ENCODE data around the gene RAX2. TPM values are rescaled to one million over a fixed set of nuclear protein-coding genes. Genes with fewer than 3 reads are reported as not detected.

The RAX2 gene
- total RNA-seq, 1 experiment from 2014 or later, result not detected

- no TSS peak for BruUV-seq (replicated peaks)
- Histone ChIP-seq H3K27me3 (ENCODE audit: insufficient read depth, low read length) (no peaks in the 10 kb centered on the region), H2AFZ (ENCODE audit: low read depth, low read length, poor library complexity, severe bottlenecking) (no peak overlapping the region), H3K4me2 (ENCODE audit: low read length) (no peak overlapping the region), H3K27ac (ENCODE audit: low read depth, low read length) (no peak overlapping the region), H3K4me1 (ENCODE audit: control insufficient read depth in 1 of 2, insufficient read depth in 2 of 2, low read length in 2 of 2) (no peaks in the 10 kb centered on the region), H3K9me2 (ENCODE audit: insufficient read depth) (no peaks in the 10 kb centered on the region), H3K9me3 (ENCODE audit: control insufficient read depth in 1 of 2, insufficient read depth in 1 of 2, low read depth in 1 of 2, low read length in 2 of 2) (0 out of 4 replicates have a peak, but pooled peaks cover 0 to 2% of the 10 kb centered on the region in 2 experiments), H3K4me3 (replicated peaks in 1 of 2; ENCODE audit: low read depth in 1 of 2, low read length in 2 of 2) (no peak overlapping the region), H3K79me2 (ENCODE audit: insufficient read depth, low read length) (no peaks in the 10 kb centered on the region), H3K36me3 (ENCODE audit: control insufficient read depth in 1 of 2, insufficient read depth in 2 of 2, low read length in 2 of 2) (no peaks in the 10 kb centered on the region), H4K20me1 (ENCODE audit: insufficient read depth) (no peaks in the 10 kb centered on the region), H3K9ac (ENCODE audit: low read length) (no peak overlapping the region)
- POLR2A ChIA-PET, result no interaction called here
- CTCF ChIA-PET, result no interaction called here
- TF ChIP-seq ZFX (IDR thresholded peaks at IDR 0.05), result no peak
- TF ChIP-seq JUND (IDR thresholded peaks at IDR 0.05), result no peak
- no peak for TF ChIP-seq CBX3 (IDR thresholded peaks at IDR 0.05; ENCODE audit: low read depth)
- no peak for TF ChIP-seq EZH2 (IDR thresholded peaks at IDR 0.05)
- no peak for TF ChIP-seq YY1 (IDR thresholded peaks at IDR 0.05; ENCODE audit: extremely low read depth, insufficient replicate concordance, low read depth, low read length)
- TF ChIP-seq RAD21 (IDR thresholded peaks at IDR 0.05; ENCODE audit: low read depth), result no peak
- TF ChIP-seq EGR1 (IDR thresholded peaks at IDR 0.05; ENCODE audit: low read depth), result no peak
- no peak for TF ChIP-seq ZBTB33 (IDR thresholded peaks at IDR 0.05; ENCODE audit: extremely low read depth, insufficient replicate concordance, low read length)
- TF ChIP-seq SIN3A (IDR thresholded peaks at IDR 0.05; ENCODE audit: low read depth), result no peak
- TF ChIP-seq POLR2A (IDR thresholded peaks at IDR 0.05; ENCODE audit: borderline replicate concordance, extremely low read depth, insufficient read depth, insufficient read length), result no peak
- no peak for TF ChIP-seq SRF (IDR thresholded peaks at IDR 0.05; ENCODE audit: low read depth)
- TF ChIP-seq FOSL1 (IDR thresholded peaks at IDR 0.05; ENCODE audit: low read depth), result no peak
- no peak for TF ChIP-seq ZNF274 (IDR thresholded peaks at IDR 0.05; ENCODE audit: low read depth, low read length)
- no peak for TF ChIP-seq POLR2AphosphoS5 (IDR thresholded peaks at IDR 0.05; ENCODE audit: low read depth, low read length)
- no peak for TF ChIP-seq CEBPB (IDR thresholded peaks at IDR 0.05; ENCODE audit: low read depth)
- no peak for TF ChIP-seq ATF3 (IDR thresholded peaks at IDR 0.05)
- RAD21 ChIA-PET (ENCODE audit: low non-redundant PET in 1 of 2, low total read pairs in 2 of 2, uncharacterized antibody in 2 of 2, unreplicated experiment in 2 of 2), result no interaction called here
- intact Hi-C loops (cut with micrococcal nuclease), result no loop called here
- no peak for DNase-seq (ENCODE audit: low read depth, low spot score)
- ATAC-seq, result no peak
Observed at GRCh38 chr19:3798137-3798536, 26.1 kb upstream of the RAX2 start.

All from HCT116 (cell line).